HG02642 (cell line): Measurements from ENCODE around the gene OPRM1.
A peak's percentile ranks its signal among the peaks of the same experiment; 100 is the strongest.
"Not testable (repeated sequence)": the region's sequence is repeated elsewhere in the genome, so short reads cannot be mapped to it uniquely, and the experiment has no call there.

ENCODE experiments used
- ATAC-seq: cut with Tn5 transposase; IDR thresholded peaks from one replicate; pipeline ENCODE4 v1.9.1; 2021; ENCODE audit warnings: mild to moderate bottlenecking; ENCODE audit not compliant: unreplicated experiment, poor library complexity

Gene OPRM1

DNA sequence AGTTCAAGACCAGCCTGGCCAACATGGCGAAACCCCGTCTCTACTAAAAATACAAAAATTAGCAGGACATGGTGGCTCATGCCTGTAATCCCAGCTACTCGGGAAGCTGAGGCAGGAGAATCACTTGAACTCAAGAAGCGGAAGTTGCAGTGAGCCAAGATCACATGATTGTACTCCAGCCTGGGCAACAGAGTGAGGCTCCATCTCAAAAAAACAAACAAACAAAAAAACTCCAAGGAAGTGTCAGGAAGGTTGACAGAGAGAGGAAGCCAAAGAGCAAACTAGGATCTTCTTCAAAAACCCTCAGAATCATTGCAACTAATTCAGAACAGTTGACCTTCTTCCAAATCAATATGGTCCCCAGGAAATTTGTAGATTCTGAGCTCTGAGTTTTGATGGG lies 162.6 kb downstream of the OPRM1 start:
- not testable (repeated sequence) for ATAC-seq

DNA sequence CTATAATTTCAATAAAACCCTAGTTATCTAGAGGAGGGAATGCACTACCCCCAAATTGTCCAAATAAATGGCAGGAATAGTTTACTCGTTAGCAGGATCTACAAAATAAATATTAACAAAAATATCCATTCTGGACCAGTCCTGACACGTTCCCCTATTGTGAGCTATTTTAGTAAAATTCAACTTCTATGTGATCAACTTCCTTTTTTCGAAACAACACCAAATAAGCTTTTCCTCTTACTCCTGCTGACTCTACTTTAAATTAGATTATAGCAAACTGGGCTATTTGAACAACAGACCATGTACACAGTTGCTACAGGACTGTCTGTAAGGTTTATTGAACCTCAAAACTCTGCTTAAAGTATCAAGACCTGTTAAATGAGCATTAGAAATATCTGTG lies 163.3 kb downstream of the OPRM1 start:
- no peak for ATAC-seq

DNA sequence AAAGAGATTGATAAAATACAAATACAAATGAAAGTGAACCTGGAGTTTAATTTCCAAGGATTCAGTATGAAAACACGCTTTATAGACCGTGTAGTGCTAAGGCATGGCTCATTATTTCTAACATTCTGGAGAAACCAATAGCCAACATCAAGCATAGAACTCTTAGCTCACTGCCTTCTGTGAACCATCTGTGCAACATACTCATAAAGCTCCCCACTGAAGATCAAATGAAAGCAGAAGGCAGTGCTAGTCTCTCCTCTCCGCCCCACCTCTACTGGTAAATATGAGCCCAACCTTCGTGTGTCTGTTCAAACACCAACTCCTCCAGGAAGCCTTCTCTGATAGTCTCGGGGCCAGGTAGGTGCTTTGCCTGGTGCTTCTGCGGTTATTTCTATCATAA lies 163.9 kb downstream of the OPRM1 start:
- no peak for ATAC-seq

- no peak for ATAC-seq
Measured at GRCh38 chr6:154206141-154206540, 167.1 kb downstream of the OPRM1 start.

DNA sequence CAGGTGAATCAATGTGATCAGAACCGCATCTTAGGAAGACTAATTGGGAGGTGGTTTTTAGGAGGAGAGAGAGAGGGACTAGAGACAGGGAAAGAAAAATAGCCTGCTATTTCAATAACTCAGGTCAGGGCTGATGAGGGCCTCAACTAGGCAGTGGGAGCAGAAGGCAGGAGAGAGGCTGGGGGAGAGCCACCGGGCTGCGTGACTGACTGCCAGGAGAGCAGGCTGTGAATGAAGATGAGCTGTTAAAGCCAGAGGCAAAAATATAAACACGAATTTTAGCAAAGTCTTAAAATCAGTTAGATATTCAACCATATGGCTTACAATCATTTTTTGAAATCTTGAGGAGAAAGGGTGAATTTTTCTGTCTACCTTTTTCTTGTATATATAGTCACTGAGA lies 168.0 kb downstream of the OPRM1 start:
- no peak for ATAC-seq

- no peak for ATAC-seq
Measured at GRCh38 chr6:154209555-154209954, 170.5 kb downstream of the OPRM1 start.

- ATAC-seq: no peak
Measured at GRCh38 chr6:154210678-154211077, 171.6 kb downstream of the OPRM1 start.

DNA sequence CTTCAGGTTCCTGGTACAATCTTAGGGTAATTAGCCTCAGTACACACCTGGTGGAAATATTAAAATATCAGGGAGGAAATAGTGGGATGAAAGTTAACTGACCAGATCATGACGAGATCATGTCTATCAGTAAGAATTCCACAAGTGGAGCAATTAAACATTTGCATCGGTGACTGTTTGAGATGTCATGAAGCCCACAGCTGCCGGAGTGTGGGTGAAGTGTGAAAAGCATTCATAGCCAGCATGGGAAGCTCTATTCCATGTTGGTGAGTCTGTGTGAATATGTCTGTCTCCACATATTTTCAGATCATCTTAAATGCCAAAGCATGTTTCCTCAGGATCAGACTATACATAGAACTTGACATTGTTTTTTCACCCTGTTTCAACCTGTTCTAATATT lies 174.7 kb downstream of the OPRM1 start:
- no peak for ATAC-seq

GRCh38 chr6:154218301-154218700 lies 179.3 kb downstream of the OPRM1 start:
- no peak for ATAC-seq

DNA sequence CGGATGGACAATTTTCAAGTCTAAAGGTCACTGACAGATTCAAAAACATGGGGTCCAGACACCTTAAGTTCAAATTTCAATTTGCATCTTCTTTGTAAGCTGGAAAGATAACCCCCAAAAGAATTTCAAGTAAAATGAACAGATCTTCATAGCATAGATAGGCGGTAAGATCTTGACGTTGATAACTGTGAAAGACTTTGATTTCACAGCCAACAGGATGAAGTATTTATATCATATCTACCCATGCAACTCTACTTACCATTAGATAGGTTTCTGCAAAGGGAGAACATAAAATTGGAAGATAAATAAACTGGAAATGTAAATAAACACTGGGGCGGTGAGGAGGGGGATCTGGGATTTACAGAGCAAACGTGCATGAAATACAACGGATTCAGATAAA lies 179.7 kb downstream of the OPRM1 start:
- ATAC-seq: no peak

- ATAC-seq: no peak
Measured at GRCh38 chr6:154219250-154219649, 180.2 kb downstream of the OPRM1 start.

- ATAC-seq: no peak
Measured at GRCh38 chr6:154222716-154223115, 183.7 kb downstream of the OPRM1 start.

GRCh38 chr6:154223296-154223695 lies 184.3 kb downstream of the OPRM1 start:
- no peak for ATAC-seq

DNA sequence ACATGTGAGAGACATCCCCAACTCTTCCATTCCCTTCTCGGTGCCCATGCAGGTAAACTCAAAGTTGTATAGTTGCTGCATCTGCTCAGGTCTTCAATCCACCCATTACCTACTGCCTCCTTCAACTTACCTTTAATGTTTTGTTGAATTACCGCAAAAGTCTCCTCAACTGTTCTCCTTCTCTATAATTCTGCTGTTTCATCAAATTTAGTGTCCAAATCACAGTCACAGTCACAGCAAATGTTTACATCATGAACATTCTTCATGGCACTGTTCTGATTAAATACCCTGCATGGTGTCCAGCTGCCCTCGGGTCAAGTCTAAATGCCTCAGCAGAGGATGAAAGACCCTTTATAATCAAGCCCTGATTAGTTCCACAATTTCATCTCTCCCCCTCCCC lies 187.4 kb downstream of the OPRM1 start:
- no peak for ATAC-seq

- ATAC-seq: no peak
Measured at GRCh38 chr6:154227862-154228520, 189.0 kb downstream of the OPRM1 start.

DNA sequence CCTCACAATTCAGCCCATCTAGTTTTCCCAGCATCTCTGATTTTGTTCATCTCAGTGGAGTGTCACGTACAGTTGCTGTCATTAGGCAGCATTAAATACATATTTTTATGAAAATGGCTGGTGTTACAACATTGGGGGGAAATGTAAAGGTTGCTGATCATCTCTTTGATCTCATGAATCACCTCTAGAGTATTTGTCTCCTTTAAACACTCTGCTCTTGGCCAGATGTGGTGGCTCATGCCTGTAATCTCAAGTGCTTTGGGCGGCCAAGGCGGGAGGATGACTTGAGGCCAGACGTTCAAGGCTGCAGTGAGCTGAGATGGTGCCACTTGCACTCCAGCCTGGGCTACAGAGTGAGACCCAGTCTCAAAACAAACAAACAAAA lies 189.5 kb downstream of the OPRM1 start:
- no peak for ATAC-seq

GRCh38 chr6:154229786-154230185 lies 190.7 kb downstream of the OPRM1 start:
- ATAC-seq: peak; percentile 79

DNA sequence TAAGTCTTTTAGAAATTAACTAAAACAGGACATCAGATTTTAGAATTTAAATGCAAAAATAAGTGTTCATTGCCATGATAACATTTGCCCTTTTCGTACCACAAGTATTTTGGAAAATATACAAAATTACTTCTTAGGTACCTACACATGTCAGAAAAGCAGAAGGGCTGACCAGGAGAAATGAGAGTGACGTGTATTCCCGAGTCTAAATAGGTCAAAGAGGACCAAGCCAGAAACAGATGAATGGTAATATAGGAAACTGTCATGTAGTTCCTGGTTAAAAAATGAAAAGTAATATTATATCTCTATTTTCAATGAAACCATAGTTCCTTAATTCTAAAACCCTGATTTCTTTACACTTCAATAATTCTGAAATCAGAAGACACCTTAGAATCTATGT lies 191.4 kb downstream of the OPRM1 start:
- ATAC-seq: no peak

GRCh38 chr6:154230910-154231595 lies 192.0 kb downstream of the OPRM1 start:
- ATAC-seq: no peak

DNA sequence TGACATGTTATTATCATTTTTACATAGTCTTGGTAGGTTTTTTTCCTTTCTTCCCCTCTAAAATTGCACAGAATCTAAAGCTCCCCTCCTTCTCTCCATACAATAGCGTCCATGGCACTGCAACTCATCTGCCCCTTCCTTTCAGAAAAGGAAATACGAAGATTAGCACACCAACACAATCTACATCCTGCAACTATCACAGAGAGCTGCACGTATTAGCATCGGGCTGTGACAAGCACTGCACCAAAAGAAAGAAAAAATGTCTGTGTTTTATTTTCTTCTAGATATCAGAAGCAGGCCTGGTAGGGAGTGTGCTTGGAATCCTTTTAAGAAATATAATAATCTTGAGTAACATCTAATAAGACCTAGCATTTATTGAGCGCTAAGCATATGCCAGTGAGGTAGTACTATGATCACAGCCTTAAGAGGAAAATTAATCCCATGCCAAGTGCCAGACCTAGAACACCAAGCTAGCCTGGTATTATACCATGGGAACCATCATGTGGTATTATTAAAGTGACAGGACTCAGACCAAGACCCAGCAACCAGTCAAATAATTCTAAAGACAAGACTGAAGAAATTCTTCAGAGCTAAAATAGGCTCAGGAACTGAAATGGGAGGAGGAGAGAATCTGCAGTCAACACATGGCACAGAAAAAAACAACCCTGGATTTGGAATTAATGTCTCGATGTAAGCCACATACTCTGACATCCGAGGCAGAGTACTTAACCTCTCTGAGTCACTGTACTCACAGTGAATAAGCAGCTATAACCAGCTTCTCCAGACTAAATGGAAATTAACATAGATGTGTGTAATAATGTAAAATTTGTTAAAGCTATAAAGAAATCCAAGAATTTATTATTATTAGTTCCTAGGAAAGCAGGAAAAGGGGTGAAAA lies 193.2 kb downstream of the OPRM1 start:
- ATAC-seq: no peak

DNA sequence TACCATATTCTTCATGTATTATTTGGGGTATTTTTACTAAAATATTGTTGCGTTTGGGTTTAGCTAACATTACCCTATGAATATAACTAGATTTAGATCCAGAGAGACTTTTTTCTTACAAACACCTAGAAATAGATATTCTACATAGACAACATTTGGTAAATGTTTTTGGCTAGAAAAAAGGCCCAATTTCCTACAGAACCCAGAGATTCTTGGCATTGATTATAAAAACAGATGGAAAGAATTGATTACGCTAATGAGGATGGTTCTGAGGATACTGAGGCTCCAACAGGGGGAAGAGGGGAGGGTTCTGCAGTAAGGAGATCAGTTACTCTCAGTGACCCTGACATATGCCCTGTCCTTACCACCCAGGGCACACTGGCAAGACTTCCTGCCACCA lies 194.3 kb downstream of the OPRM1 start:
- ATAC-seq: peak; percentile 1
